Globus pallidus (tissue), 1 donor: ENCODE measurements around the gene CRISP1.
"Not testable (repeated sequence)": the region's sequence is repeated elsewhere in the genome, so short reads cannot be mapped to it uniquely, and the experiment has no call there.

ENCODE experiments used
- DNase-seq: peaks from one replicate; pipeline ENCODE4 v3.0.0-alpha.2; 2015; ENCODE audit warnings: low spot score

The CRISP1 gene

GRCh38 chr6:49866485-49866943 is at the start of gene CRISP1:
Gene CRISP1, minus strand, starts transcription at chr6:49866535. Its CDS starts 9,135 bp downstream, at chr6:49857400.
- DNase-seq = no peak

DNA sequence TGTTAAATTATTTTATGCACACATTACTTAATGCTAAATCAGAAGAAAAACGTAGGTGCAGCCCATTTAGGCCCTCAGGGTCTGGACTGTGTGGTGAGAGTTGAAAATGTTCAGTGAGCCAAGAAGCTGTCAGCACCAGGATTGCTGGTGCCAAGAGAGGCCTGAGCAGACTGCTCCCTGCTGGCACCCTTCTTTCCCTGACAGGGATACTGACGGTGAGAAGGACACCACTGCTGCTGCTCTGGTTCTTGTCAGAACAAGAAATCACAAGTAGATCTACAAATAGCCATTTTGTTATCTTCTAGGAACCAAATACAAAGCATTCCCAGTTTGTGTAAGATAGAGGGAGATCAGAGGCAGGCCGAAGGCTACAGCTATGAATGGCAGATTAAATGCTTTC is 48.7 kb upstream of the CRISP1 start:
- no peak for DNase-seq

GRCh38 chr6:49913636-49914375 is 47.5 kb upstream of the CRISP1 start:
- DNase-seq = no peak

DNA sequence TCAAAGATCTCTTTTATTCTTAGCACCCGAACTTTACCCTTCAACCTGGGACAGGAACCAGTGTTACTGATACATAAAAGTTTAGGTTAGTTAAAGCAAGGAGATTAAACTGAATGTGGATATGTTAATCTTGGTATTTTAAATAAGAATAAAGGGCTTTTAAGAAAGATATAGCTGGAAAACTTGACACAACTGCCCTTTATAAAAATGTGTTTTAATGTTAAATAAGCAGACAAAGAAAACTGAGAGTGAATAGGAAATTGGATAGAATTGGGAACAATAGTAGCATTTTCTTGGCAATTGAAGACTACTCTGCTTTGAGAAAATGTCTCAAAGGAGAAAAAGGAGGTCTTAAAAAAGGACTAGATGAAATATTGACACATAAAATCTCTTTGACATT is 45.9 kb upstream of the CRISP1 start:
- no peak for DNase-seq

GRCh38 chr6:49911252-49911651 is 44.9 kb upstream of the CRISP1 start:
- no peak for DNase-seq

DNA sequence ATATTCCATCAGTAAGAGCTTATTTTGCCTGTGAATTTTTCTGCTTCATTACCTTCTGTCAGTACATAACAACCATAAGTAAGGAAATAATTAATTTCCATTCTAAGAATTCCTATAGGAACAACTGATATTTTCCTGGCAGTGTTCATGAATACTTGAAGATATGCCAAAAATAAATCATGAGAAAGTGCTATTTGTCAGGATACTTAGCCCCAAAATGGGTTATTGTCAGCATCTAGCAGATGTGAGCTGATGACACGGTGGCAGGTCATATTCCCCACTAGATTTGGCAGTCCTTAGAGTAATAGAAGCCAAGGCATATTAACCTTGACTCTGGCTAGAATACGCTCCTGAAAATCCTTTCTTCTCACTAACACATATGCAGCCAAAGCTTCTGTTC is 43.2 kb upstream of the CRISP1 start:
- no peak for DNase-seq

DNA sequence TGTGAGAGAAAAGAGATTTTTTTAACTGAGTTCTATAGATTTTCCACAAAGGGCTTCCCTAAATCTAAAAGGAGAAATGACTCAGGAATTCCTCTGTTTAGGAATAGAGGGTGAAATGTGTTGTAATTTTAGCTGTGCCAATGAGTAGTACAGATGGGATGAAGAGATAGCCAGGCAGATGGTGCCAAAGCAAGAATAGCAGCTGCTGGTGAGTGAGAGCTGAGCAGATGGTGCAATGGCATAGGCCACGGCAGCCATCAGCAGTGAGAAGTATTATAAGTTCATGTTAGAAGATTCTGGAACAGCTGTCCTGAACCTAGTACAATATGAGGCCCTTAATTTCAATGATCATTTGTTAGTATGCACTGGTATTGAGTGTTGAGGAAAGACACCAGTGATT is 40.2 kb upstream of the CRISP1 start:
- no peak for DNase-seq

- no peak for DNase-seq
Measured at GRCh38 chr6:49905296-49905695, 39.0 kb upstream of the CRISP1 start.

DNA sequence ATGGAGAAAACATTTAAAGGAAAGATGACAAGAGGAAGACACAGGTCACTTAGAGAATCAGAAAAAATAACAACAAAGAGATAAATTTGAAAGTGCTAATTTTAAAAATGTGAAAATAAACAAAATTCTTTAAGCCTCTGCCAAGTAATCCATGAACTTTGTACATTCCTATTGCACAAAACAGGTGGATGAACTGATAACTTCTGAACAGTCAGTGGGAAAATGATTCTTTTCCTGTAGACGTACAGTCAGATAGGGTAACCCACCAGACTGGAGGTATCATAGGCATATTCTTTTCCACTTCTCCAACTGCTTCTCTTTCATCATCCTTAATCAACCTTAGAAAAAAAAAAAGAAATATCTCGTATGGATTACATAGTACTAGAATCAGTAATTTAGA is 36.5 kb upstream of the CRISP1 start:
- no peak for DNase-seq

- no peak for DNase-seq
Measured at GRCh38 chr6:49898904-49899566, 32.7 kb upstream of the CRISP1 start.

DNA sequence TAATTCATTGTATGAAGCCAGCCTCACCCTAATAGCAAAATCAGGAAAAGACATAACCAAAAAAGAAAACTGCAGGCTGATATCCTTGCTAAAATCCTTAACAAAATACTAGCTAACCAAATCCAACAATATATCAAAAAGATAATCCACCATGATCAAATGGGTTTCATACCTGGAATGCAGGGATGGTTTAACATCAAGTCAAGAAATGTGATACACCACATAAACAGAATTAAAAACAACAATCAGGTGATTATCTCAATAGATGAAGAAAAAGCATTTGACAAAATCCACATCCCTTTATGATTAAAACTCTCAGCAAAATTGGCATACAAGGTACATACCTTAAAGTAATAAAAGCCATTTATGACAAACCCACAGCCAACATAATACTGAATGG is 29.2 kb upstream of the CRISP1 start:
- not testable (repeated sequence) for DNase-seq

DNA sequence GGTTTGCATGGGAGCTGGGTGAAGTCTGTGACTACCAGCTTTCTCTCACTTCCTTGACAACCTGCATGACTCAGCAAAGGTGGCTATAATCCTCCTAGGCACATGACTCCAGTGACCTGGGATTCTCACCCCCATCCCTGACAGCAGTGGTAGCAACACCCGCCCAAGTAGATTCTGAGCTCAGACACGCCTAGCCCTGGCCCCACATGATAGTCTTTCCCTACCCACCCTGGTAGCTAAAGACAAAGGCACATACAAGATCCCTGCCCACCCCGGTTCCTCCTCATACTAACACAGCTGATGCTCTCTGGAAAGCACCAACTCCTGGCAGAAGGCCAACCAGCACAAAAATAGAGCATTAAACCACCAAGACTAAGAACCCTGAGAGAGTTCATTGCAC is 25.9 kb upstream of the CRISP1 start:
- DNase-seq = no peak

- no peak for DNase-seq
Measured at GRCh38 chr6:49890988-49891387, 24.7 kb upstream of the CRISP1 start.

GRCh38 chr6:49888742-49889431 is 22.6 kb upstream of the CRISP1 start:
- no peak for DNase-seq

DNA sequence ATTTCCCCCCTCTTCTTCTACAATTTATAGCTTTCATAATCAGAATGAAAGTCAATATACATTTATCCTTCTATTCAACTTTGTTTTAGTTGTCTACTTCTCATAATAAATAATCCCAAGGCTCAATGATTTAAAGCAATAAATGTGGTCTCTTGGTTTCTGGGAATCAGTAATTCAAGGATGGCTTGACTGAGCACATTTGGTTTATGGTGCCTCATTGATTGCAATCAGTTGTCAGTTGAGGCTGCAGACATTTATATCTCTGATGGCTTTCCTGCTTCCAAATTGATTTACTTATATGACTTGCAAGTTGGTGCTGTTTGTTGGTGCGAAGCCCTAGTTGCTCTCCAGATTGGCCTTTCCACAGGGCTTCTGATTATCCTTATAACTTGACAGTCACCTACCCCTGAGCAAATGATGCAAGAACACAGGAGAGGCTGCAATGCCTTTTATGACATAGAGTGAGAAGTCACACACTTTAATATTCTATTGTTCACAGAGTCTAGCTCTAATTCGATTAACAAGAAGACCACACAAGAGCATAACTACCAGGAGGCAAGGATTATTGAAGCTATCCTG is 2.7 kb upstream of the CRISP1 start:
- no peak for DNase-seq

GRCh38 chr6:49856282-49856681 is 10.1 kb downstream of the CRISP1 start:
- no peak for DNase-seq

DNA sequence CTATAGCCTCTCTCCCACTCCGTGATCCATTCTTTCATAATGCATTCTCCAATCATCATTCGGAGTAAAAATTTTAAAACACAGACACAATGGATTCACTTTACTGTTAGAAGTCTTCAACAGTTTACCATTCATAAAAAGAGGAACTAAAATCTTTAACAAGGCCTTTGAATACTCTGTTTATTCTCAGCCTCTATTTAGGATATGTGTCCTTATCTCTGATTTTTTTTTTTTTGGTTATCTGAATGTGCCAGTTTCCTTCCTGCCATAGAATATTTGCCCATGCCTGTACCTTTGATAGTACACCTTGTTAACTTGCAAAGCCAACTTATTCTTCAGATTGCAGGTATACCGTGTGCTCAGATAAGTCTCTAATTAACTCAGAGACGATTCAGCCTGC is 11.1 kb downstream of the CRISP1 start:
- DNase-seq = no peak

DNA sequence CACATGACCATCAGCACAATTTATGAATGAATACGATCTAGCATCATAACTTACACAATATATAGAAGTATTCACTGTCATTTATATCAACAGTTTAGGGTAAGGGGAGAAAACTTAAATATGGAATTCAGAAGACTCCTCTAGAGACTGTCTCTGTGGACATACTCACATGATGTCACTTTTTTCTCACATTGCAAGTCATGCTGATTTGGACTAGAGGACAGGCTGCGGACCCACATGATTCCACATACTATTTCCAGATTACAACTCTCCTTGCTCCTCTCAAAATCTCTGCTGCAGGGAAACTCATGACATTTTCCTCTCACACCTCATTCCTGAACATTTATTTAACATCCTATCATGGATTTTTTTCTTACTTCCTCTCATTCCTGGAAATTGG is 13.4 kb downstream of the CRISP1 start:
- no peak for DNase-seq

- DNase-seq = peak; percentile 57
Measured at GRCh38 chr6:49849213-49849907, 17.0 kb downstream of the CRISP1 start.

- DNase-seq = no peak
Measured at GRCh38 chr6:49847673-49848072, 18.7 kb downstream of the CRISP1 start.

DNA sequence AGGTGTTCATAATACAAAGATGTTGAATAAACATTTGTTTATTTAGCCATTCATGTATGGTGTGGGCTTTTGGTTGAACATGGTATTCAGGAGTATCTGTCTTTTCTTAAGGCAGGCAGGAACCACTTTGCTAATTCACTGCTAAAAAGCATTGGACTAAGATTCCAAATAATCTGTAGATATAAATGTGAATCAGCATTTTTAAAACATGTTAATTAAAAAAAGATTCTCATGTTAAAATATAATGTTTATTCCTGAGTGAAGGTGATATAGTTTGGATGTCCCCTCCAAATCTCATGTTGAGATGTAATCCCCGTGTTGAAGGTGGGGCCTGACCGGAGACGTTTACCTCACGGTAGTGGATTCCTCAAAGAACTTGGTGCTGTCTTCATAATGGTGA is 19.3 kb downstream of the CRISP1 start:
- no peak for DNase-seq

GRCh38 chr6:49841424-49841823 is 24.9 kb downstream of the CRISP1 start:
- no peak for DNase-seq
